ENCODE measurements around the gene ARPIN. TPM values are rescaled to one million over a fixed set of nuclear protein-coding genes. Genes with fewer than 3 reads are reported as not detected.
"Not testable (repeated sequence)": the region's sequence is repeated elsewhere in the genome, so short reads cannot be mapped to it uniquely, and the experiment has no call there.

ARPIN gene
- not detected in 2 replicates for total RNA-seq

- DNase-seq (ENCODE audit: low spot score), result no peak
- H3K9me3 Mint-ChIP-seq, result no peaks in the 10 kb centered on the region
- no peak within 1 kb of the TSS for H3K27ac Mint-ChIP-seq
- peaks cover 47% of the 10 kb centered on the region for H3K27me3 Mint-ChIP-seq (ENCODE audit: low read depth)
- intact Hi-C loops (cut with micrococcal nuclease), result no loop called here
- H3K4me1 Mint-ChIP-seq (ENCODE audit: low read depth), result no peaks in the 10 kb centered on the region
- H3K36me3 Mint-ChIP-seq (ENCODE audit: low read depth), result no peaks in the 10 kb centered on the region
- no peak within 1 kb of the TSS for H3K4me3 Mint-ChIP-seq (ENCODE audit: low read depth)
Observed at GRCh38 chr15:89912674-89913396, at the start of gene ARPIN. ARPIN (minus strand) TSS chr15:89912952; CDS start chr15:89912835, 117 bp downstream.

- H3K9me3 Mint-ChIP-seq, result no peaks in the 10 kb centered on the region
- intact Hi-C loops (cut with micrococcal nuclease), result no loop called here
- H3K27me3 Mint-ChIP-seq (ENCODE audit: low read depth), result peaks cover 2% of the 10 kb centered on the region
- no peaks in the 10 kb centered on the region for H3K36me3 Mint-ChIP-seq (ENCODE audit: low read depth)
- DNase-seq (ENCODE audit: low spot score), result no peak
- no peak overlapping the region for H3K4me3 Mint-ChIP-seq (ENCODE audit: low read depth)
- no peak overlapping the region for H3K27ac Mint-ChIP-seq
- no peaks in the 10 kb centered on the region for H3K4me1 Mint-ChIP-seq (ENCODE audit: low read depth)
Observed at GRCh38 chr15:89958107-89958805, 45.5 kb upstream of the ARPIN start.

- H3K27me3 Mint-ChIP-seq (ENCODE audit: low read depth); intact Hi-C loops (cut with micrococcal nuclease); H3K27ac Mint-ChIP-seq; DNase-seq (ENCODE audit: low spot score); H3K9me3 Mint-ChIP-seq; H3K4me1 Mint-ChIP-seq (ENCODE audit: low read depth); H3K4me3 Mint-ChIP-seq (ENCODE audit: low read depth); H3K36me3 Mint-ChIP-seq (ENCODE audit: low read depth): not testable (repeated sequence)
Observed at GRCh38 chr15:89955449-89955998, 42.8 kb upstream of the ARPIN start.

- no peak for DNase-seq (ENCODE audit: low spot score)
- H3K36me3 Mint-ChIP-seq (ENCODE audit: low read depth), result no peaks in the 10 kb centered on the region
- H3K4me3 Mint-ChIP-seq (ENCODE audit: low read depth), result no peak overlapping the region
- H3K27ac Mint-ChIP-seq, result no peak overlapping the region
- intact Hi-C loops (cut with micrococcal nuclease), result no loop called here
- H3K4me1 Mint-ChIP-seq (ENCODE audit: low read depth), result peaks cover 5% of the 10 kb centered on the region
- H3K27me3 Mint-ChIP-seq (ENCODE audit: low read depth), result peaks cover 2% of the 10 kb centered on the region
- H3K9me3 Mint-ChIP-seq, result no peaks in the 10 kb centered on the region
Observed at GRCh38 chr15:89954541-89954940, 41.8 kb upstream of the ARPIN start.

GRCh38 chr15:89948796-89949195 is 36.0 kb upstream of the ARPIN start:
- Mint-ChIP-seq H3K36me3 (ENCODE audit: low read depth) (no peaks in the 10 kb centered on the region), H3K9me3 (no peaks in the 10 kb centered on the region), H3K27ac (no peak overlapping the region), H3K4me1 (ENCODE audit: low read depth) (peaks cover 16% of the 10 kb centered on the region), H3K27me3 (ENCODE audit: low read depth) (peaks cover under 1% of the 10 kb centered on the region), H3K4me3 (ENCODE audit: low read depth) (no peak overlapping the region)
- intact Hi-C loops (cut with micrococcal nuclease), result no loop called here
- DNase-seq (ENCODE audit: low spot score), result no peak

GRCh38 chr15:89947385-89947784 is 34.6 kb upstream of the ARPIN start:
- Mint-ChIP-seq H3K36me3 (ENCODE audit: low read depth) (no peaks in the 10 kb centered on the region), H3K4me1 (ENCODE audit: low read depth) (peaks cover 11% of the 10 kb centered on the region), H3K9me3 (no peaks in the 10 kb centered on the region), H3K27ac (no peak overlapping the region), H3K4me3 (ENCODE audit: low read depth) (no peak overlapping the region), H3K27me3 (ENCODE audit: low read depth) (no peaks in the 10 kb centered on the region)
- no peak for DNase-seq (ENCODE audit: low spot score)
- intact Hi-C loops (cut with micrococcal nuclease), result no loop called here

GRCh38 chr15:89946681-89947299 is 34.0 kb upstream of the ARPIN start:
- H3K27ac Mint-ChIP-seq, result no peak overlapping the region
- no peaks in the 10 kb centered on the region for H3K36me3 Mint-ChIP-seq (ENCODE audit: low read depth)
- H3K9me3 Mint-ChIP-seq, result no peaks in the 10 kb centered on the region
- H3K27me3 Mint-ChIP-seq (ENCODE audit: low read depth), result no peaks in the 10 kb centered on the region
- H3K4me3 Mint-ChIP-seq (ENCODE audit: low read depth), result no peak overlapping the region
- intact Hi-C loops (cut with micrococcal nuclease), result no loop called here
- no peak for DNase-seq (ENCODE audit: low spot score)
- H3K4me1 Mint-ChIP-seq (ENCODE audit: low read depth), result peaks cover 11% of the 10 kb centered on the region

- H3K4me1 Mint-ChIP-seq (ENCODE audit: low read depth), result peaks cover 11% of the 10 kb centered on the region
- H3K27me3 Mint-ChIP-seq (ENCODE audit: low read depth); H3K27ac Mint-ChIP-seq; H3K4me3 Mint-ChIP-seq (ENCODE audit: low read depth); H3K9me3 Mint-ChIP-seq; intact Hi-C loops (cut with micrococcal nuclease); H3K36me3 Mint-ChIP-seq (ENCODE audit: low read depth); DNase-seq (ENCODE audit: low spot score): not testable (repeated sequence)
Observed at GRCh38 chr15:89943721-89944120, 31.0 kb upstream of the ARPIN start.

GRCh38 chr15:89939910-89940309 is 27.2 kb upstream of the ARPIN start:
- intact Hi-C loops (cut with micrococcal nuclease), result no loop called here
- Mint-ChIP-seq H3K4me3 (ENCODE audit: low read depth) (no peak overlapping the region), H3K9me3 (no peaks in the 10 kb centered on the region)

GRCh38 chr15:89939377-89939776 is 26.6 kb upstream of the ARPIN start:
- H3K27ac Mint-ChIP-seq; intact Hi-C loops (cut with micrococcal nuclease); H3K36me3 Mint-ChIP-seq (ENCODE audit: low read depth); H3K27me3 Mint-ChIP-seq (ENCODE audit: low read depth); DNase-seq (ENCODE audit: low spot score); H3K9me3 Mint-ChIP-seq; H3K4me3 Mint-ChIP-seq (ENCODE audit: low read depth): not testable (repeated sequence)
- peaks cover 24% of the 10 kb centered on the region for H3K4me1 Mint-ChIP-seq (ENCODE audit: low read depth)

More at GRCh38 chr15:89939910-89940309, 27.2 kb upstream of the ARPIN start:
- Mint-ChIP-seq H3K36me3 (ENCODE audit: low read depth) (no peaks in the 10 kb centered on the region), H3K27ac (no peak overlapping the region), H3K4me1 (ENCODE audit: low read depth) (peaks cover 24% of the 10 kb centered on the region), H3K27me3 (ENCODE audit: low read depth) (peaks cover 2% of the 10 kb centered on the region)
- DNase-seq (ENCODE audit: low spot score), result no peak

- Mint-ChIP-seq H3K9me3 (no peaks in the 10 kb centered on the region), H3K36me3 (ENCODE audit: low read depth) (no peaks in the 10 kb centered on the region), H3K27ac (no peak overlapping the region), H3K4me3 (ENCODE audit: low read depth) (no peak overlapping the region), H3K27me3 (ENCODE audit: low read depth) (peaks cover 4% of the 10 kb centered on the region), H3K4me1 (ENCODE audit: low read depth) (peaks cover 24% of the 10 kb centered on the region)
- DNase-seq (ENCODE audit: low spot score), result no peak
- intact Hi-C loops (cut with micrococcal nuclease), result no loop called here
Observed at GRCh38 chr15:89937365-89938350, 24.9 kb upstream of the ARPIN start.

- intact Hi-C loops (cut with micrococcal nuclease), result no loop called here
- H3K9me3 Mint-ChIP-seq, result no peaks in the 10 kb centered on the region
- H3K36me3 Mint-ChIP-seq (ENCODE audit: low read depth), result no peaks in the 10 kb centered on the region
- no peak overlapping the region for H3K4me3 Mint-ChIP-seq (ENCODE audit: low read depth)
- peaks cover 4% of the 10 kb centered on the region for H3K27me3 Mint-ChIP-seq (ENCODE audit: low read depth)
- peaks cover 24% of the 10 kb centered on the region for H3K4me1 Mint-ChIP-seq (ENCODE audit: low read depth)
- no peak for DNase-seq (ENCODE audit: low spot score)
- peak overlapping the region; percentile 35 for H3K27ac Mint-ChIP-seq
Observed at GRCh38 chr15:89936786-89937265, 24.1 kb upstream of the ARPIN start.

Data from activated T-helper 2 cell treated with anti-CD3 and anti-CD28 coated beads, Interferon-gamma antibody, Interleukin-2, Interleukin-4, amounts not matched to agents 10 μg/mL and 5 μg/mL and 100 μg/mL, durations not matched to agents 14 hours and 24 hours and 36 hours (primary cell).